Hypothalamus (tissue), 51 donors: Measurements from ENCODE around the gene ITPR1.

Source experiments
- DNase-seq, 51 donors: peaks; one replicate each; lab custom pipeline; 2025; lab: John Stamatoyannopoulos, UW

The ITPR1 gene

DNA sequence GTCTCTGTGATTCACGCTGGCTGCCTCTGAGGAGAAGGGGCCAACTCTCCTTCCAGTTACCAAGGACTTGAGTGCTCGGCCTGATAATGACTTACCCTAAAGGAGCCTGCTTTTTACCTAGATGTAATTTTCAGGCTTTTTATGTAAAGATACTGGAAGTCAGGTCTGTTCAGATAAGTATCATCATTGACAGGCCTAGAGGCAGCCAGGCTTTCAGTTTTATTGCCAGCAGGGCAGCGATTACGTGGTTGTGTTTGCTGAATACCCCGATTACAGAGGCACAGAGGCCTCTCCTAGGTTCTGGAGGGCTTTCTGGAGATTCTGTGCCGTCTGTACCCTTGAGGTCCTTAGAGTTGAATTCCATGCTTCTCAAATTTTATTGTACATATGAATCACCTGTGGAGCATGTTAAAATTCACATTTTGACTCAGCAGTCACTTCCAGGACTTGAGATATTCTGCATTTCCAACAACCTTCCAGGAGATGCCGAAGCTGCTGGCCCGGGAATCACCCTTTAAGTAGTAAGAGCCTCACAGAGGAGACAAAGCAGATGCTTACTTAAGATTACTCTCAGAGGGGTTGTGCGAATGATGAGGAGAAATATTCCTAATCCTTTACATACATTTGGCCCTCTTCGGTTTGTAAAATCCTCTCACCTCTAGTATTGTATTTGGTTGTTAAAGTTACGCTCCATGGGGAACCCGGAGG is 326.0 kb downstream of the ITPR1 start:
- no peak for DNase-seq

DNA sequence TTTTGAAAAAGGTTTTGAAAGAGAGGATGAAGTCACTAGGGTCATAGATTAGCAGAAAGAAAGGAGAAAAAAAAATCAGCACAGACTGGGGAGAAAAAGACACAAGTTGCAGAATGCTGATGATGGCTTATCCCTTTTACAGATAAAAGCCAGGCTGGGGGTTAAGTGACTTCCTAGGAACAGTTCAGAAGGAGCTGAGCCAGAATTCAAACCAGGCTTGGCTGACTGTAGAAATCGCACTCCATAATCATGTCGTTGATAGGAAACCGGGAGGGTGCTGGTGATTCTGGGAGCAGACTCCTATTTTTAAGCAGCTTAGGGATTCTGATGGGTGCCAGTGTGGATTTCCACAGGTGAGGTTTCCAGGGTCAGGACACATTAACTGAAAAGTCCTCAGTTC is 326.6 kb downstream of the ITPR1 start:
- no peak for DNase-seq

DNA sequence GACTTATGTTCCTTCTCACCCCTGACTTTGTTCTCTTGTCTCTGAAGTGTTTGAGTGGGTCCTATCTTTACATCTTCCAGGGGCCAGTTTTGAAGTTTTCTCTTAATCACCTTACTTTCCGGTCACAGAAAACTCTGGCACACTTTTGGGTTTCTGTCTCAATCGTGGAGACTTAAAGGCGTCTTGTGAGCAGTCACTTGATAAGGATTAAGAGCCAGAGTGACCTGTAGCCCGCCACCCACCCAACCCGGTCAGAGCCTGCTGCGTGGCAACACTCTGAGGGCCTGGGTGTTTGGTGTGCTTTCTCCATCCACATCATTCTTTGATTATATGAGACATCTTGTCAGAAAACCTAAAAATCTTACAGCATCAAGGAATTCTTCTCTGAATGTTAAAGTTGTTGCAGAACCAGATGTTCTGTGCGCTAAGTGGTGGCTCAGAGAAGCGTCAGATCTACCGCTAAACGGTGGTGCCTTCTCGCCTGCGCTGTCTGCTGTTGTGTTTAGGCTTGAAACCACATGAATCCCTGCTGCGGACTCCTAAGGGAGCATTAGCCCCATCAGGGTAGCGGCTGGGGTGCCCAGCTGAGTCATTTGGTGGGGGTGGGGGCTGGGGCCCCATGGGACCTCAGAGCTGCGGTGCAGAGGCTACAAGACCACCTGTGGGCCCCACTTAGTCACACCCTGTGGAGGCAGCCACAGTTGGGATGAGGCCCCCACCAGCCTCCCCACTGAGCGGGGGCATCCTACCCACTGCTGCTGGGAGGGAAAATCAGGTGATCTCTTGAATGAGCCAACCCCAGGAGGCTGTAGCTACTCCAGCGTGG is 327.4 kb downstream of the ITPR1 start:
- DNase-seq = no peak

DNA sequence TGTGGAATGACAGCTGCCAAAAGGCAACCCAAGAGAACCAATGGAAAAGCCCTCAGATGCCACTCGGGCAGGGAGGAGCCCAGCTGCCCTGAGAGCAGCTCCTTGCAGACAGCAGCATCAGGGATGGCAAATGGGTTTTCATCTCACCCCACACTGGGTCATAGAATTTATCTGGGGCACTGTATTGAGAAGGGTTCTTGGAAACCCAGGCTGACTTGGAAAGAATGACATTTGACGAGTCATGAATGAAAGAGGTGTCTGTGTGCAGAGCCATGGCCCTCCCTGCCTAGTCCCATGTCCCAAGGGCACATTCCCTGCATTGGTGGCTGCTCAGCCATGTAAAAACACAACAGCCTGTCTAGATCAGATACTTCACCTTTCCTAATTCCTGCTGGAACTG is 328.2 kb downstream of the ITPR1 start:
- DNase-seq = peak in 1 of 51 donors; percentile 22

DNA sequence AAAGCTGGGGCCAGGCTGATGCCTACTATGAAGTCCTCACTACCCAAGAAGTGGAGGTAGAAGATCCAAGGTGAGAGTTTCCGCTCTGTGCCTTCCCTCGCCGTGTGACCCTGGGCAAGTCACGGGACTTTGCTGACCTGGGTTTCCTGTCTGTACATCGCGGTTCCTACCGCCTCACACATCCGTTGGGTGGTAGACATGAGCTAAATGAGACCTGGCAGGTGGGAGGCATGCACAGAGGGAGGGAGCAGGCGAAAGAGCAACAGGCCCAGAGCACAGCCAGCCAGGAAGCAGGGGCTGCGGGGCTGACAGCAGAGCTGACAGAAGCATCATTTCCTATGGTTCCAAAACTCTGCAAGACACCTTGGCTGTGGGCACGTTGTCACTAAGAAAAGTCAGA is 328.8 kb downstream of the ITPR1 start:
- DNase-seq = no peak

DNA sequence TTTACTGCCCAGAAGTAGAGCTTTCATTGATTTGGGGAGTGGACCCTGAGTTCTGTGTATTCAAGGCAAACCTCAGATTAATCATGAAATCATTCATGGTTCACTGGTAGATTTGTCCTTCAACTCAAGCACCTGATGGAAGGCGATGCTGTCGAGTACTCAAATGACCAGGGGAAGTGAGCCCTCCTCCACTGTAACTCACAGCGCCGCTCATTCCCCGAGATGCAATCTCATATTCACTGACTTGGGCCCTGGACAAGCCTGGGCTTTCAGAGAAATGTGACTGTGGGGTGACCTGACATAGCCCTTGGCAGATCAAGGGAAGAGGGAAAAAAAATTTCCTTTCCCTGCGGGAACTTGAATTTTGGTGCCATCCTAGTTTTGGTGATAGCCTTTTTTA is 329.4 kb downstream of the ITPR1 start:
- no peak for DNase-seq

DNA sequence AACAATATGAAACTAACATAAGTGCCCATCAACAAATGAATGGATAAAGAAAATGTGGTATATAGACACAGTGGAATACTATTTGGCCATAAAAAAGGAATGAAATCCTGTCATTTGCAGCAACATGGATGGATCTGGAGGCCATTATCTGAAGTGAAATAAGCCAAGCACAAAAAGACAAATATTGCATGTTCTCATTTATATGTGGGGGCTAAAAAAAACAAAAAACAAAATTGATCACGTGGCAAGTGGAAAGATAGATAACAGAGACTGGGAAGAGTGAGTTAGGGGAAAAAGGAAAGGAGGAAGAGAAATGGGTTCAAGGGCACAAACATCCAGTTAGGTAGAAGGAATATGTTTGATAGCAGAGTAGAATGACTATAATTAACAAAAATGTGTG is 330.2 kb downstream of the ITPR1 start:
- DNase-seq = no peak

DNA sequence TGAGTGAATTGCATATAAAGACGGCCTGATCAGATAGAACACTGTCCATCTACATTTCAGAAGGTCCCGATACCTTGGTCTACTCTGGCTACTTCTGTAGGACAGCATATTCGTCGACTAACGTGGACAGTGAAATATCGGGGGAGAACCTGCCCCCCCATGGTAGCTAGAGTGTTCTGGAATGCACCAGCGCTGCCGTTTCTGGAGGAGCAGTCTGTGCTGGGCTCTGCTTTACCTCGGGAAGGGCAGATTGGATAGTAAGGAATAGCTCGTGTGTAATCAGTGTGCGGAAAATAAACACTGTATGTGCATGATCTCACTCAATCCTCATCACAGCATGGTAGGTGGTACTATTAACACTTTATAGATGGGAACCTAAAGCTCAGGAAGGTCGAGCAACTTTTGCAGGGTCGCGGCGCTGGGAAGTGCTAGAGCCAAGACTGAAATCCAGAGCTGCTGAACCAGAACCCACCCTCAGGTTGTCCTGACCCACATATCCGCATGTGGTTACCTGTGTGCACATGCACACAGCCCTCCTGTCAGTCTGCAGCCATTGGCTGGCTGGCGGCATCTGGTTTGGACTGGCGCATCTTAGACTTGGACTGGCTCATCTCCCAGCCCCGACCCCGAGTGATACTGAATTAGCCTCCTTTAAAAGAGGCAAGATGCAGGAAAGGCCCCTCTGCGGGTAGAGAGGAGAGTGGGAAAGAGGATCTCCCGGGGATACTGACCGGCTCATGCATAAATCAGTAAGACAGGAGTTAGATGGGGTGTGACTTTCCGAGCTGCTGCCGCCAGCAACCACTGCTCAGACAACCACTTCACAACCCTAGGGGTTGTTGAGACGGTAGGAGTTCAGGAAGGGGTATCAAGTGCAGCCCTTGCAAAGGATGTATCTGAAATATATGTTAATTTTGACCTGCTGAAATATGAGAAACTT is 331.1 kb downstream of the ITPR1 start:
- no peak for DNase-seq

DNA sequence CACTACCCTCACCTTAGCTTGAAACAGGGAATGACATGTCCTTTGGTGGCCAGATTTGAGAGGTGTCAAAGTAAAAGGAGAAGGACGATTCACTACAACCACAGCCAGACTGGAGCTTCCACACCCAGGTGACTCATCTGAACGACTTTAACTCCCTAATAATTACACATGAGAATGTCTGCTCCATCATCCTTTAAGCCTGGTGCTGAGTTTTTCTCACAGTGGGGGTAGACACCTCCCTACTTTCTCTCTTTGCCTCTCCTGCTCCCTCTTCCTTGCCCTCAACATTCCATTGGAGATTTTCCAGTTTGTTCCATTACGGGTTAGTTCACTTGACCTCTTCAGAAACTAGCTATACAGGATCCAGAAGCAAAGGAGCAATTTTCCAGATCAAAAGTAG is 331.8 kb downstream of the ITPR1 start:
- peak in 1 of 51 donors; percentile 33 for DNase-seq

DNA sequence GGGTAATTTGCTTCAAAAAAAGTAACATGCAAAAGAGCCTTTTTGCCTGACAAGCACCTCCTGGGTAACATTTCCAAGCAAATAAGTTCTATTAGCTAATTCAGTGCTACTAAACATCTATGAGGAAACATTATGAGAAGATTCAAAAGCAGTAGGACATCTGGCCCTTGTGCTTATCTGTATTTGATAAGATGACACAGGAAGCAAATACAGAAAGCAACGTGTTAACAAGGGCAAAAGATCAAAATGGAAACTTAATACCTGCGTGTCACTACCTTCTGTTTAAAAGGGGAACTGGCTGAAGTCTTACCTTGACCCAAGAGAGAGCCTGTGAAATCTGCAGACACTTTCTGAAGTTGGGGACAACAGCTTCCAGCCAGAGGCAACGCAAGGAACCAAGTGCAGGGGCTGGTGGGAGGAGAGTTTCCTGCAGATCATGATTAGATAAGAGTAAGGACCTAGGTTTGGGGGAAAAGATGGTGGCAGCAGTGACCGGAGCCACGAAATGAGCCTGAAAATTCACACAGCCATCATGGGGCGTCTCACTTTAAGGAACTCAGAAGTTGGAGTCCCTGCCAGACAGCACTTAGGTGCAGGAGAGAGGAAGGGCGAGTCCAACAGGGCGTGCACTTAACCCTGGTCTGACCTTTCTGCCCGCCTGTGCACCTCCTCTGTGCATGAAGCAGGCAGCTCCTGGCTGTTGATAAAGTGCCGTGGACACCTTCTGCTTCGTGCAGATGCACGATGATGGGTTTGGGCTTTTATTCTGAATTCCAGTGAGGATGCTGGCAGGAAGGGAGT is 332.5 kb downstream of the ITPR1 start:
- DNase-seq = peak in 1 of 51 donors; percentile 17

DNA sequence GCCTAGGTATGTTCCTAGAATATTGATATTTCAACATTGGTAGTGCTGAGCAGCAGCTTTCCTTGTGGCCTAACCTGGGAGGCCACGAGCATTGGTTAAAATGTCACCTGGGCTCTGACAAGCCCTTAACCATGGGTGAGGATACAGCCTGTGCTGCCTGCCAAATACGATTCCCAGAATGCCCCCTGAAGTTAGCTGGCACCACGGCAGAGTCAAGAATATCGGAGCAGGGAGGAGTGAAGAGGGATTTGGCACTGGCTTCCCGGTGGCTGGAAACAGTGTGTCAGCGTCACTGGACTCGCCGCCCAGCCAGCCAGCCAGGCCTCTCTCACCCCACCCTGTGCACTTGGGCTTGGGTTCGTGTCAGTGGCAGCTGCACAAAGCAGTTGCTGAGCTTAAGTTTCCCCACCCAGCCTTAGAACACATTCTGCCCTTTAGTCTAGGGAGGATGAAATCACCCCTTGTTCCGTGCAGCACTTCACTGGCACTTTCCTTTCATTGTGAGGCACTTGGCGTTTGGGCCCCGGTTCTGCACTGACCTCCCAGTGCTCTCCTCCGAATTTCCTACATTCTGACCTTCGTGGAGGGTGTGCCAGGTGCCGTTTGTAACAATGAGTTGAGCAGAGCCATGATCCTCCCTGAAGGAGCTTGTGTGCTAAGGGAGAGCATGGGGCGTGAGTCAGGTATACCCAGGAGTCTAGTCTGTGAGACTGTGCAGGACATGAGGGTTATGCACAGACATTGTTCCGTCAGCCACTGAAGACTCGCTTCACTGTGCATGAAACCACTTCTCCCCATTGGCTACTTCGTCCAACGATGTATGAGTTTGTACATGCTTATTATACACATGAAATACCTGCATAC is 333.3 kb downstream of the ITPR1 start:
- peak in 41 of 51 donors; percentile 8 to 78 (median 46) for DNase-seq

DNA sequence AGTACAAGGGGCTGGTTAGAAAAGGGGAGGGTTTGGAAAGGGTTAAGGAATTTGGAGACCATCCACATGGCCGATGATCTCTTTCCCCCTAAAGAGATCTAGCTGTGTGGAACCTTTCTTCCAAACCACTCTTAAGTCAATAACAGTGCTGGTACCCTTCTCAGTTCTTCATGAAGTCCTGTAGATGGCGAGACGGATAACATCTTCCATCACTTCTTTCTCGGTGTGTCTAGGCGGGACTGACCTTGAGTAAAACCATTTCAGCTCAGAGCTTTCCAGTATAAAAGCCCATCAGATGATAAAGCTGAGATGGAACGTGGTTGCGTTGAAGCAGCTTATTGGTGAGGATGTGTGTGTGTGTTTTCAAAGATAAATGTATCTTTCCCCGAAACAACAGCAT is 334.6 kb downstream of the ITPR1 start:
- DNase-seq = peak in 1 of 51 donors; percentile 3

DNA sequence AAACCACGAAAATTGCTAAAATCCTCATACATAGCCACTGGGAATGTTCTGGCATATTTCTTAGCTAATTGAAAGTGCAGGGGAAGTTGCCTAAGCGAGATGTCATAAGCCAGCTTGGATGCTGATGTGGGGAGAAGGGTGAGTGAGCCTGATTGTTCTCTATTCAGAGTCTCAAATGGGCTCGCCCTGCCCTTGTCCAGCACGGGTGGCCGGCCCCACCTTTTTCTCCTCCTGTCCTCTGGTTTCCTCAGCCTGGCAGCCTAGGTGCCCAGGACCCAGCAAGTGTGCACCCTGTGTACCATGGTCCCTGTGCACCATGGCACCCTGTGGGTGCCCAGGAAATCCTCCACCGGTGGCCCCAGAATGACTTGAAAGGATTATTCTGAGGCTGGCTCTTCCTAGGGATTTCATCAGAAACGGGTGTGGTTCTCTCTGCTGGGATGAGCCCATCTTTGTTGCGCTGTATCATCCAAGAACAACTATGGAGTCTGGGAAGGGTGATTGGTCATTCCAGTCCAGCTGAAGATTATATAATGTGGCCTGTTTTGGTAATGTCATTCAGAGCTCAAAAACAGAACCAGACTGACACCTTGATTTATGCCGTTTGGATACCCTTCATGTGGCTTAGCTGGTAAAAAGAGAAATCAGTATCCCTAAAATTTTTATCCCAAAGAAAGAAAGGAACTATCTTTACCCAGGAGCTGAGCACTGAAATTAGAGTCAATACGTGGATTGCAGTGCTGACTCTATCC is 335.3 kb downstream of the ITPR1 start:
- peak in 4 of 51 donors; percentile 6 to 32 (median 20) for DNase-seq

DNA sequence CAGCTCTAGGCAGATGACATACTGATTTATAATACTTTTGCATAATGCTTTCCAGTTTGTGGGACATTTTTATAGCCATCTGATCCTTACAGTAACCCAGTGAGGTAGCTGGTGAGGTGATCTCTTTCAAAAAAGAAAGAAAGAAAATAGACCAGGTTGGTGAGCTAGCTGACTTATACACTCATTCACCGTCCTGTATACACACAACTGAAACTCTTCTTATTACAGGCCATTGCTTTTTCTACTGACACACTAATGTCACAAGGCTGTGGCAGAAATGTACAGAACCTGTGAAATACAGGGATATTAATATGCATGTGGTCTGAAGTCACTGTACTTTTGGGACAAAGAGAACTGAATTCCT is 335.9 kb downstream of the ITPR1 start:
- no peak for DNase-seq

DNA sequence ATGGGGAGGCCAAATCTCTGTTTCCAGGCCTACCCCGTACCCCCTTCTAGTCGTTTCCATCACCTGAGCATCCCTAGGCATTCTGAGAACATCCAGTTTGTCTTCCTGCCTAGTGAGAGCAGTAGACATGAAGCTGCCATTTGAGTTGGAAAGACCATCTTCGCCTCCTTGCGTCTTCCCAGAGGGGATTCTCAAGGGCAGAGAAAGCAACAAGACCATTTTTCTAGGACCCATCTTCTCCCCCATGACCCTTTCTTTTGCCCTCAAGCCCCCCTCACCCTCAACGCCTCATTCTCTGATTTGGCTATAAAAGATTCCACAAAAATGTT is 337.4 kb downstream of the ITPR1 start:
- no peak for DNase-seq

DNA sequence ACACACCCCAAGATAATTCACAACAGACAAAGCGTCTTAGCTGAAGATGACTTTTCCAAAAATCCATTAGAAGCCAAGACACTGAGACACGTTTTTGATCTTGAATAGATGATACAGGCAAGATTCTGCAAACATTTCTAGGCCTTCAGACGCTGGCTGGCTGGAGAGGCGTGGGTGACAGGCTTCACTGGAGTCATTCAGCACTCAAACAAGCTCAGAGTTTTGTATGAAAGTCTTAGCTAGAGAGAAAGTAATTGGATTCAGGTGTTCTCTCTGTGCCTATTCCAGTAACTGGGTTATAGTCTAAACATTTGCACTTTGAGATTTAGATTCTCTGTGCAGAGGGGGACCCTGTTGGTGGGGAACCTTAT is 338.4 kb downstream of the ITPR1 start:
- no peak for DNase-seq

DNA sequence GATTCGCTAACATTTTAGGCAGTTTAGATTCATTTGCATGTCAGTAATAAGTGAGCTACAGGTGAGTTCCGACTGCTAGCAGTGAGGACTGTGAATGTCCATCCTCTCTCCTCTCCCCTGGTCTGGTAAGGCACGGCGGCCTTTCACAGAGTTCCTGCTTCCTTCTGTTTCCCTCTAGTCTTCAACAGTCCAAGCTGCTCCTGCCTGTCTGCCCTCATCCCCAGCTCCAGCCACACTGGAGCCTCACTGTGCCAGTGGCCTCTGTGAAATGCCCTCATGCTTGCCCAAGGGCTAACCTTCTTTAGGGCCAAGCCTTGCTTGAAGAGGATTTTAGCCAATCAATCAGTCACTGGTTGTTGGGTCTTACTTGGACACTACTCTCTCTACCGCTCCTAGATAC is 340.3 kb downstream of the ITPR1 start:
- no peak for DNase-seq

DNA sequence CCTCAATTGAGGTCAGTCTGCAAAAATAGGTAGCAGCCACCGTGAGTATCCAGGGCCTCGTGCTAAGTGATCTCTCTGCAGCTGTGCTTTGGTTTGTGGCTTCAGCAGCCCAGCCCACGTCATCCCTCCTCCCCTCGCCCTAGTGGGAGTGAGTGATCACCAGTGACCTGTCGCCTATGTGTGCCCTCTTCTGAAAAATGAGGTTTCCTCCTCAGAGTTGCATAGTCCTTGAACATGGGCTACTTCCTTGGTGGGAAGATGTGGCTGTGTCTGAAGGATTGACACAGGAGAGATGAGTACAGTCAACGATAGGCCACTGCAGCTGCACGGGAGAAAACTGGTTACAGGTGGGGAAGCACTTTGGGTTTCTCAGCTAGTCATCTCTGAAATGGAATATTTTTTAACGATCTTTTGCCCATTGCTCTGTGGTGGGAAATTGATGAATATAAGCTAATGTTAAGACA is 341.3 kb downstream of the ITPR1 start:
- no peak for DNase-seq

DNA sequence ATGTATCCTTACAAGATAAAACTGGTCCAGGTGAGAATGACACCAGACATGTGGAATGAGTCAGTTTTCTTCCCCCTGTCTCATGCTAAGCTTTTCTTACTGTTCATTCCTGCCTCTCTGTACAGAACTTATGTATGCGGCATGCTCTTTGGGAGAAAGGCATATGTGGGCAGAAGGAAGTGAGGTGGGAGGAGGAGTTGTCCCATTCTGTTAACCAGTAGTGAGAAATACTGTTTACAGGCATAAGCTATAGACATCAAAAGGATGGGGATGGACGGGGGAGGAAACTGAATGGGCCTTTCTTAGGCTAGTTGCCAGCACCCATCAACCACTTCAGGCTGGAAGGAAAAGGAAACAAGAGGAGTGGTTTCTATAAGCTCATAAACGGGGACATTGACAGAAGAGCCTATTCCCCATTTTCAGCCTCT is 342.5 kb downstream of the ITPR1 start:
- peak in 1 of 51 donors; percentile 40 for DNase-seq
